Astrocyte of the hippocampus (primary cell): ENCODE measurements around the gene IFT43.
A peak's percentile ranks its signal among the peaks of the same experiment; 100 is the strongest.

Experiments used
- DNase-seq: peaks from one replicate; pipeline ENCODE4 v3.0.0; 2011; ENCODE audit warnings: low read depth, low spot score

The IFT43 gene

GRCh38 chr14:75985618-75986438 lies at the start of gene IFT43:
TSS of gene IFT43 (plus strand) at chr14:75985763. CDS start at chr14:75985787, 24 bp downstream.
- DNase-seq, result peak; percentile 92

- DNase-seq, result no peak
These were observed 46.4 kb upstream of the IFT43 start for GRCh38 chr14:75939200-75939599.

DNA sequence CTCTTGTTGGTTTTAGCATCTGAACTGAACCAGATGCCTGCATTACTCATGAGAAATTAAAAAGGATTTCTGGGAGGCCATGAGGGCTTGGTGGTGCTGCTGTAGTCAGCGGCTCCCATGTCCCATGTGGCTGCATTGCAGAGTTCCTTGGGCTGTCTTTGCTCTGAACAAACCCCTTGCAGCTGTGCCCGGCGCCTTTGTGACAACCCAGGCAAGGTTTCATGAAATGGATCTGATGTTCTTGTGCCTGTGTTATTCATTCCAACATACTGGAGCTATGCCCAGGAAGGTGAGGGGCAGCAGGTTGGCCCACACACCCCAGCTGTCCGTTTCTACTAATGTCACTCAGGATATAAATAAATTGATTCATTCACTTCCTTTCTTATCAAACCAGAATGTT lies 44.5 kb upstream of the IFT43 start:
- DNase-seq, result peak; percentile 3

DNA sequence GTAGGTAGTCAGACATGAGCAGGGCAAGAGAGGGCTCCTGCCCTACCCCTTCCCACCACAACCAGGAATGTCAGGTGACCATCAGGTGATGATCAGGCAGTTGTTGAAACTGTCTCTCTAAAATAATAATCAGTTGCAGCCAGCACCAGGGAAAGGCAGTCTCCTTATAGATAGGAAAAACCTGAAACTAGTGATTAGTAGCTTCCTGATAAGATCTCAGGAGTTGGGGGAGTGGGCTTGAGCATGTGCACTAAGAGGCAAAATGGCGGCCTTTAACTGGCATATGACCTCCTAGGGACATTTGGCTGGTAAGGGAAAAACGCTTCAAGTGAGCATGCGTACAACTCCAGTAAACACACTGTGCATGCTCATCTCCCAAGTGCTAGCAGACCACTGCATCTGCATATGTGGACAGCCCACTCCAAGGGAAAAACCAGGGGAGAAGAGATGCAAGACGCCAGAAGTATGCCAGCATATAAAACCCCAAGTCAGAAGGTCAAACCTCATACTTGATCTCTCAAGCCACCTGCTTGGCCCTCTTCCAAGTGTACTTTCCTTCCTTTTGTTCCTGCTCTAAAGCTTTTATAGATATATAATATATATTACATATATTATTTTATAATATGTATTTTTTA lies 40.8 kb upstream of the IFT43 start:
- DNase-seq, result no peak

DNA sequence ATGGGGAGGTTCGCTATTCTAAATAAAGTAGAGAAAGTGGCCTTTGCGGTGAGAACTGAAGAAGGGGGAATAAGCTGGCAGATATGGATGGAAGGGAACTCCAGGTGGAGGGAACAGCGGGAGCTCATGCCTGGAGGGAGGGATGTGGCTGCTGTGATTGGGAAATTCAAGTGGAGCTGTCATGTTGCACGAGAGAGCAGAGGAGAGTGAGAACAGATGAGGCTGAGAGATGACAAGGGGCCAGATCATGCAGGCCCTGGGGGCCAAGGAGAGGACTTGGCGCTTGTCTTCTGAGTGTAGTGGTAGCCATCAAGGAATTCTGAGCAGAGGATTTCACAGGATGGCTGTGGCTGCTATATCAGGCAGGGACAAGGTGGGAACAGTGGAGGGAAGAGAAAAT lies 38.8 kb upstream of the IFT43 start:
- DNase-seq, result no peak

GRCh38 chr14:75952489-75952888 lies 33.1 kb upstream of the IFT43 start:
- no peak for DNase-seq

- DNase-seq, result no peak
These were observed 26.5 kb upstream of the IFT43 start for GRCh38 chr14:75959031-75959430.

DNA sequence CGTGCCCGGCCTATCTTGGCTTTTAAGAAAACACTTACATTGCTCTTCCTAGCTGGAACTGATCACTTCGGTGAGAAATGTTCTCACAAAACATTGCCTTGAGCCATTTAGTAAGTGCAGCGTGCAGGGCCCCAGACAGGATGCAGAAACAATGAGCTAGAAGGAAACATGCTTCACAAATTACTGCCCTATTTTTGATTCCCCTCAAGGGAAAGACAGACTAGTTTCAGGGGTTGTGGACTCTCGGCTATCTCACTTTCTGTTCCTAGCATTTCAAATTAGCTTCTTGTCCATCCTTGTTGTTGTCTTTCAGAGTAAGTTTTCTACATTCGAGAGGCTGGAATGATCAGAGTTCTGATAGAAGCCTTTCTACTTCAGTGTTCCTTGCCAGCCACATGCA lies 25.3 kb upstream of the IFT43 start:
- DNase-seq, result no peak

DNA sequence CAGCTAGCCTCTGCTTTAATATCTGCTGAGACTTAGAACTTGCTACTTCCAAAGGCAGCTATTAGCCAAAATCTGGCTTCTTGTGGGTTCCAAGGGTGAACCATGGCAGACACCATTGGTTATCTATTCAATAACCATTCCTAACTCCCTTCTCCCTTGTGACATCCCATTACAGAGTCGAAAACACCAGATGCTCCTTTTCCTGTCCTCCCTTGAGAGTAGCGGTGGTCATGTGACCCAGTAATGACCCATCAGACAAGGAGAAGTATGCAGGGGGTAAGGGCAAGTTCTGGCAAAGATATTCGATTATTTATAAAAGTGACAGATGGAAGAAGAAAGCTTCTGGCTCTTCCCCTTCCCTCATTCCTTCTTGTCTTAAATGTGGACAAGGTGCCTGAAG lies 23.9 kb upstream of the IFT43 start:
- no peak for DNase-seq

DNA sequence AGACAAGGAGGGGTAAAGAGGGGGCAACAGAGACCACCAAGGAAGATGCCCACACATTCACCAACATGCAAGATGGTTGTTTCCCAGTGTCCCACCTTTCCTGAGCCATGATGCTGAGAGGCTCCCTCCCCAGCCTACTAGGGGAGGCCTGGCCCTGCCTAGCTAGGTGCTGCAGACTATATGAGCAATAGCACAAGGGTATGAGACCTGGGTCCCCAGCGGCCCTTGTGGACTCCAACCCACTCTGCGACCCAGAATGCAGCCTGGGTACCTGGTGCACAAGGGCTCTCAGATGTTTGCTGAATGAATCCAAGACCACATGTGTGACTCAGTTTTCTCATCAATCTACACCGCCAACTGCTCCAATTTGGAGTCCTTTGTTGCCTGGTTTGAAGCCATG lies 17.7 kb upstream of the IFT43 start:
- DNase-seq, result no peak

DNA sequence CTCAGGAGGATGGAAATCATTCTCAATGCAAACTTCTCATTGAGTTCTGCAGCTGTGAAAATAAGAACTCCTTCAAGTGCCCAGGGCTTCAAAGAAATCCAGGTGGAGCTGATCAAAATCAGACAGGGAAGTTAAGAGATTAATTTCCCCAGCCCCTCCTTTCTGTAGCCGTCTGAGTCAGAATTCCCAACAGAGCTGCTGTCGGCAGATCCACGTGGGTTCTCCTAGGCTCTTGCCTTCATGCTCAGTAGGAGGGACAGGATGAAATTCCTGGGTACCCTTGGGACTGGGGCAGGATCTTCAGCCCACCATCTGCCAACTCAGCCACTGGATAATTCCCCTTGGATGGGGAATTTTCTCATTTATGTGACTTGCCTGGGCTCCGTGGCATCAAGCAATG lies 17.1 kb upstream of the IFT43 start:
- DNase-seq, result no peak

DNA sequence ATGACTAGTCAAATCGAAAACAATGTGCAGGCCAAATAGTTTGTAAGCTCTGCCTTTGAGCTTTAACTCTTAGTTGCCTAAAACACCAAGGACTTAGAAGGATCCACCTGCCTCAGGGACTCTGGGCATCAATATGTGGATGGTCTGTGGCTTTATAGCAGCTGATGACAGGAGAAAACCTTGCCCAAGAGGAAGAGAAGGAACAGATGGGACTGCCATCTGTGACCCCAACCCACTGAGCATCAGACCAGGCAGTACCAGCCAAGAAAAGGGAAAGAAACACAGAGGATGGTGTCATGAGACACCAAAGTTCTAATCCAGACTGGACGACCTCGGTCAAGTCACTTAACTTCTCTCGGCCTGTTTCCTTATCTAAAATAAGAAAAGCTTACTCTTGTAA lies 16.4 kb upstream of the IFT43 start:
- DNase-seq, result no peak

DNA sequence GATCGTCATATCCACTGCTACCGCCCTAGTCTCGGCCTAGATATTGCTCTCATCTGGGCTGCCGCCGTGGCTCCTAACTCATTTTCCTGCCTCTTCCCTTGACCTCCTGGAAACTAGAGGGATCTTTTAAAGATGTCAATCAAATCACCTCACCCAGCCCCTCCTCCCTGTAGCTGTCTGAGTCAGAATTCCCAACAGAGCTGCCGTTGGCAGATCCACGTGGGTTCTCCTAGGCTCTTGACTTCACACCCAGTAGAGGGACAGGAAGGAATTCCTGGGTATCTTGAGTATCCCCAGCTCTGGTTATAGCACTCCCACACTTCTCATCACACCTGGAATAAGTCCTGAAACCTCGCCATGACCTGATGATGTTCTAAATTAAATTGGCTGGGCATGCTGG lies 15.7 kb upstream of the IFT43 start:
- DNase-seq, result no peak

DNA sequence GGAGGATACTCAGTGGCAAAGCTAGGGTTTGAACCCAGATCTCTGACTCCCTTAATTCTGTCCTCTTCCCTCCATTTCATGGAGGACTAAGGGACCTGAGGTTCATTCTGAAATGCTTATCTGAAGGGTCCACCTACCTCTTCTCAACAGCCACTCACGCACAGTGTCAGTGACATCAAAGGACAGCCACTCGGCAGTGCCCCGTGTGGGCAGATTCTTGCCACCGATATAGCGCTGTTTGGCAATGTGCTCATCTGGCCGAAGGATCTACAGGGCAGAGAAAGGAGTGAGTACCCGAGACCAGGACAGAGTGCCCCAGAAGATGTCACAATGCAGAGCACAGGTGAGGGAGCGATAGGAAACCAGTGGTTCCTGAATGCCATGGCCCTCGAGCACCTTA lies 14.6 kb upstream of the IFT43 start:
- DNase-seq, result no peak

GRCh38 chr14:75971509-75971908 lies 14.1 kb upstream of the IFT43 start:
- no peak for DNase-seq

DNA sequence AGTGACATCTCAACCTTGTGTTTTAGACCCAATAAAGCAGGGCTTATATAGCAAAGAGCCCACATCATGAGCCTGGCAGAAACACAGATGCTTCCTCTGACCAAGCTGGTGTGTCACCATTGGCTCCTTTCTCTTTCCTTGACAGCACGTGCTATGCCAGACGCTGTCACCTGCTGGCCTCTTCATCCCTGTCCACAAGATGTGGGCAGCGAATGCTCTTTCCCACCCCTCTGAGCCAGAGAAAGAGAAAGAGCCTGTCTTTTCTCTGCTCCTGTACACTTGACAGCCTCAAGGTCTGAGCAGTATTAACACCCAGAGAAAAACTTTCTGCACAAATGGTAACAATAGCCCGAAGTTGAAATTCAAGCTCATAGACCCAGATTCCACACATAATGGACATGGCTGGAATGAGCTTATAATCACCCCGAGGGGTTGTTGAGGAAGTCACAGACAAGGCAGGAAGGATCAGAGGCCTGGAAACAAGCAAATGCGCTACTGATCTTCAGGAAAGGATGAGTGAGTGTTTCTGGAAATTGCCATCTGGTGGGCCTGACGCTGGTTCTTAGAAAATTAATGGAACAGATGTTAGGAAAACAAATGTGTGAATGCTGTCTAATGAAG lies 12.7 kb upstream of the IFT43 start:
- DNase-seq, result no peak

DNA sequence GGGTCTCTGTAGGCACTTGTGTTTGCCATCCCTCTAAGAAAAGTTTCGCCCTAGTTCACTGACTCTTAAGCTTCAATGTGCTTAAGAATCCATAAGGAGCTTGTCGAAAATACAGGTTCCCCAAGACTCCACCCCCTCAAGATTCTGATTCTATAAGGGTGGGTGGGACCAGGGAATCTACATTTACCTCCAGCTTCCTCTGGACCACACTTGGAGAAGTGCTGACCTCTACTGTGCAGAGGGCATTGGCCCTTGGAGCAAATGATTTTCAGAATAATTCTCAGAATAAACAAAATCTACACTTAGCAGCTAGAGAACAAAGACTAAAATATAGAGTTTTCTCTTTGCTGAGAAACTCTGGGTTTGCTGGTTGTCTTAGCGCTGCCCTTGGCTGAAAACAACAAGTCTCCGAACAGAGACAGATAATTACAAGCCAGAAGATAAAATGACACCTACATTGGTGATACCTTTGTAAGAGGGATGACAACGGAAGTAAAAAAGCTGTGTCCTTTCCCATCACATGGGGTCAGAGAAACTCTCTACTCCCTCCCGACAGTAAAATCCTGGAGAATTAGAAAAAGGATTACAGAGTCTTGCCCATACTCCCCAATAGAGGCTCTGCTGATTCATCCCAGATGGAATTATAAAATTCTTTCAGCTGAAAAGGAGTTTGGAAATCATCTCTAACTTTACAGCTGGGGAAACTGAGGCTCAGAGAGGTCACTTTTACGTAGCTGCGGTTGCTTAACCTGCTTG lies 8.6 kb upstream of the IFT43 start:
- no peak for DNase-seq

DNA sequence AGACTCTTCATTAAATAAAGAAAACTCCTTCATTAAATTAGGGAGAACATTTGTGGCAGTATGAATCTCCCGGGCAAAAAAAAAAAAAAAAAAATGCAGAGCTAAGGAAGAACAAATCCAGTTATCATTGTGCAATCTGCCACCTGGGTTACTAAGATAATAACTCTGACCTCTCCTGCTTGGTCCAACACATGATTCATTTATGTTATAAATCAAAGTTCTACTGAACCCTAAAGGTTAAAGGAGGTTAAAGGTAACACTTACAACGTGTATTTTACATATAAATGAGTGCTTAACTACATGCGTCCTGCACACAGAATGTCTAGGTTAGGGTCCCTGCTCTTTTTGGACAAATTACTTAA lies 8.0 kb upstream of the IFT43 start:
- DNase-seq, result no peak

DNA sequence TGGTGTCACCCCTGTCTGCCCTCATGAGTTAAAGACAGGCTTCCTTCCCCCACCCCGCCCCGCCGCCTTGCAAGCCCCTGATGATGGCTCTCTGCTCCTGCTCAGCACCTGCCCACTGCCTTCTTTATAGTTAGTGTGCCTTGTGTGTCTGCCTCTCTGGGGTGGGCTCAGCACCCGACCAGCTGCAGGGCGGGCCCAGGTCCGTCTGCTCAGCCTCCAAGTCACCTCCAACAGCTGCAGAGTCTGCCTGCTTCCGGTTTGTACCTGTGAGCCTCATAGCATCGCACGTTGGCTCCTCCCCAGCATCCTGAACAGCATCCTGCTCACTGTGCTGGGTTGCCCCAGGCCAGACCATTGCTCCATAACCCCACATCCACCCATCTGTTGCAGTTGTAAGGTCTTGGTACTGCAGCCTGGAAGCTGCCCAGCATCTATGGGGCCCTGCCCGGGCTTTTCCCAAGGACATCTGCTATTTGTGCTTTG lies 7.3 kb upstream of the IFT43 start:
- DNase-seq, result no peak

GRCh38 chr14:75979071-75979571 lies 6.4 kb upstream of the IFT43 start:
- peak; percentile 73 for DNase-seq

GRCh38 chr14:75979648-75980565 lies 5.7 kb upstream of the IFT43 start:
- peak; percentile 18 for DNase-seq
